H1 (cell line): ENCODE measurements around the gene OPA3. TPM values are rescaled to one million over a fixed set of nuclear protein-coding genes. Genes with fewer than 3 reads are reported as not detected.
A peak's percentile ranks its signal among the peaks of the same experiment; 100 is the strongest.

Experiments
- KDM1A ChIP-seq: fragments of 200-600, 300-600 bp; sonication (generic); IDR thresholded peaks from 2 replicates; pipeline ENCODE4 v1.7.1; 2016; ENCODE audit warnings: mild to moderate bottlenecking, low read length, borderline replicate concordance
- NRF1 ChIP-seq: IDR thresholded peaks from 2 replicates; pipeline ENCODE4 v1.6.1; 2011; ENCODE audit warnings: mild to moderate bottlenecking, low read depth, low read length, improper control_type of control experiment
- RAD21 ChIP-seq, 2 experiments: IDR thresholded peaks in 1 of 2; conservative IDR thresholded peaks in 1 of 2; 2 replicates each; pipeline ENCODE4 v1.6.1; 2011; ENCODE audit warnings: low read depth in 2 of 2, low read length in 2 of 2, improper control_type of control experiment in 1 of 2, inconsistent platforms in 1 of 2, mild to moderate bottlenecking in 1 of 2, moderate library complexity in 1 of 2
- RBBP5 ChIP-seq: IDR thresholded peaks from 2 replicates; pipeline ENCODE4 v1.7.1; 2012; ENCODE audit warnings: low read depth, mild to moderate bottlenecking, inconsistent platforms, low read length, moderate library complexity, borderline replicate concordance
- RFX5 ChIP-seq: IDR thresholded peaks from 2 replicates; pipeline ENCODE4 v1.6.1; 2011; ENCODE audit warnings: low read depth, low read length, improper control_type of control experiment, borderline replicate concordance
- RXRA ChIP-seq: IDR thresholded peaks from 2 replicates; pipeline ENCODE4 v1.6.1; 2011; ENCODE audit warnings: low read depth, mild to moderate bottlenecking, low read length, moderate library complexity; ENCODE audit not compliant: insufficient read depth
- SP2 ChIP-seq: IDR thresholded peaks from 2 replicates; pipeline ENCODE4 v1.6.1; 2012; ENCODE audit warnings: mild to moderate bottlenecking, low read length, inconsistent platforms
- TAF1 ChIP-seq: IDR thresholded peaks from 2 replicates; pipeline ENCODE4 v1.6.1; 2011; ENCODE audit warnings: mild to moderate bottlenecking, low read depth, low read length
- polyA plus RNA-seq, 7 experiments: library from polyadenylated mRNA; depleted of rRNA in 3 of 7; stranded (reverse) in 5 of 7; unstranded in 2 of 7; fragments of >200 nt in 5 of 7; fragments of 200-250 nt in 2 of 7; gene quantifications; 1 replicate in 5 of 7; 2 replicates in 1 of 7; 4 replicates in 1 of 7; pipeline versions ENCODE4 v1.2.1 to v1.2.3, GENCODE V29; 2011 to 2013; ENCODE audit warnings: missing spikeins in 2 of 7, mixed read lengths in 2 of 7
- total RNA-seq: library from RNA; stranded (reverse); fragmentation: NEBNext Ultra II Directional; extraction: Animal tissue kit (Norgen Biotek cat#: 25700); gene quantifications from 2 replicates; pipeline ENCODE4 v1.2.1, GENCODE V29; 2021
- TF ChIP-seq, protein P1 (sequence below): IDR thresholded peaks from 2 replicates; pipeline ENCODE4 v1.6.1; 2012; ENCODE audit warnings: inconsistent platforms
- TF ChIP-seq, protein P2 (sequence below): fragments of 300-600 bp; sonication (generic); IDR thresholded peaks from 2 replicates; pipeline ENCODE4 v1.7.1; 2012; ENCODE audit warnings: low read length, moderate library complexity, mild to moderate bottlenecking, inconsistent platforms; ENCODE audit not compliant: insufficient replicate concordance

The OPA3 gene
- total and polyA plus RNA-seq, 2 of the 8 experiments (the other 6 are each of a cell fraction or from before 2014, with no cell fraction given), result 12.5 to 14.5 TPM

DNA sequence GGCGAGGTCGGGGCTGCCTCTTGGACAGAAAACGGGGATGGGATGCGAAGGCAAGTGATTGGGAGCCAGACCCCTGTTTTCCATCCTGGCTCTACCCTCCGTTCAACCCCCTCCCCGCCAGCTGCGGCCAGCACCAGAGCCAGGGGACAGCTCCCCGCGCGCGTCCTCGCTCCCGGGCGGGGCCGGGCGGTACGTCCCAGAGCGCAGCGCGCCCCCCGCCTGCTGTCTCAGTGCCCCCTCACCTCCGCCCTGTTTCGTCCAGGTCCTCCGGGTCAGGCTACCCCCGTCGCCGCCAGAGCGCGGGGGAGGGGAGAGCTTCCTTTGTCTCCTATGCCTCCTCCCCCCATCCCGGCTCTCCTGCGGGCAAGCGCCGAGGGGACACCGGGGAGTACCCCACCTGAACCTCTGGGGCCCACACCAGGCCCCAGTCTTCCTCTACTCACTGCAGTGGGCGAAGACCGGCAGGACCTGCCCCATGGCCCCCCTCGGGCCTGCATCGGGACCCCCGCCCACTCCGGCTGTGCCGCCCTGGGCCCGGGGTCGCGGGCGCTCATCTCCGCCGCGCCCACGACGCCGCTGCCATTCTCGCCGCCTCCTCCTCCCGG is 88.2 kb downstream of the OPA3 start (continued):
- TF ChIP-seq RAD21 (IDR thresholded peaks at IDR 0.05 in 1 of 2, conservative IDR thresholded peaks at IDR 0.05 in 1 of 2; ENCODE audit: low read depth in 2 of 2, low read length in 2 of 2), result no peak
- TF ChIP-seq SP2, result no peak
- TF ChIP-seq RBBP5, result 0 out of 2 replicates have a peak, but pooled peaks have one; percentile 46
- TF ChIP-seq, protein P1, sequence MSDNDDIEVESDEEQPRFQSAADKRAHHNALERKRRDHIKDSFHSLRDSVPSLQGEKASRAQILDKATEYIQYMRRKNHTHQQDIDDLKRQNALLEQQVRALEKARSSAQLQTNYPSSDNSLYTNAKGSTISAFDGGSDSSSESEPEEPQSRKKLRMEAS, result peak; percentile 61; the same call in 1 of the 2 replicates
- TF ChIP-seq KDM1A, result no peak
- no peak for TF ChIP-seq NRF1
- TF ChIP-seq TAF1, result peak; percentile 10; the same call in 1 of the 2 replicates
- no peak for TF ChIP-seq RXRA
- no peak for TF ChIP-seq RFX5
- TF ChIP-seq, protein P2, sequence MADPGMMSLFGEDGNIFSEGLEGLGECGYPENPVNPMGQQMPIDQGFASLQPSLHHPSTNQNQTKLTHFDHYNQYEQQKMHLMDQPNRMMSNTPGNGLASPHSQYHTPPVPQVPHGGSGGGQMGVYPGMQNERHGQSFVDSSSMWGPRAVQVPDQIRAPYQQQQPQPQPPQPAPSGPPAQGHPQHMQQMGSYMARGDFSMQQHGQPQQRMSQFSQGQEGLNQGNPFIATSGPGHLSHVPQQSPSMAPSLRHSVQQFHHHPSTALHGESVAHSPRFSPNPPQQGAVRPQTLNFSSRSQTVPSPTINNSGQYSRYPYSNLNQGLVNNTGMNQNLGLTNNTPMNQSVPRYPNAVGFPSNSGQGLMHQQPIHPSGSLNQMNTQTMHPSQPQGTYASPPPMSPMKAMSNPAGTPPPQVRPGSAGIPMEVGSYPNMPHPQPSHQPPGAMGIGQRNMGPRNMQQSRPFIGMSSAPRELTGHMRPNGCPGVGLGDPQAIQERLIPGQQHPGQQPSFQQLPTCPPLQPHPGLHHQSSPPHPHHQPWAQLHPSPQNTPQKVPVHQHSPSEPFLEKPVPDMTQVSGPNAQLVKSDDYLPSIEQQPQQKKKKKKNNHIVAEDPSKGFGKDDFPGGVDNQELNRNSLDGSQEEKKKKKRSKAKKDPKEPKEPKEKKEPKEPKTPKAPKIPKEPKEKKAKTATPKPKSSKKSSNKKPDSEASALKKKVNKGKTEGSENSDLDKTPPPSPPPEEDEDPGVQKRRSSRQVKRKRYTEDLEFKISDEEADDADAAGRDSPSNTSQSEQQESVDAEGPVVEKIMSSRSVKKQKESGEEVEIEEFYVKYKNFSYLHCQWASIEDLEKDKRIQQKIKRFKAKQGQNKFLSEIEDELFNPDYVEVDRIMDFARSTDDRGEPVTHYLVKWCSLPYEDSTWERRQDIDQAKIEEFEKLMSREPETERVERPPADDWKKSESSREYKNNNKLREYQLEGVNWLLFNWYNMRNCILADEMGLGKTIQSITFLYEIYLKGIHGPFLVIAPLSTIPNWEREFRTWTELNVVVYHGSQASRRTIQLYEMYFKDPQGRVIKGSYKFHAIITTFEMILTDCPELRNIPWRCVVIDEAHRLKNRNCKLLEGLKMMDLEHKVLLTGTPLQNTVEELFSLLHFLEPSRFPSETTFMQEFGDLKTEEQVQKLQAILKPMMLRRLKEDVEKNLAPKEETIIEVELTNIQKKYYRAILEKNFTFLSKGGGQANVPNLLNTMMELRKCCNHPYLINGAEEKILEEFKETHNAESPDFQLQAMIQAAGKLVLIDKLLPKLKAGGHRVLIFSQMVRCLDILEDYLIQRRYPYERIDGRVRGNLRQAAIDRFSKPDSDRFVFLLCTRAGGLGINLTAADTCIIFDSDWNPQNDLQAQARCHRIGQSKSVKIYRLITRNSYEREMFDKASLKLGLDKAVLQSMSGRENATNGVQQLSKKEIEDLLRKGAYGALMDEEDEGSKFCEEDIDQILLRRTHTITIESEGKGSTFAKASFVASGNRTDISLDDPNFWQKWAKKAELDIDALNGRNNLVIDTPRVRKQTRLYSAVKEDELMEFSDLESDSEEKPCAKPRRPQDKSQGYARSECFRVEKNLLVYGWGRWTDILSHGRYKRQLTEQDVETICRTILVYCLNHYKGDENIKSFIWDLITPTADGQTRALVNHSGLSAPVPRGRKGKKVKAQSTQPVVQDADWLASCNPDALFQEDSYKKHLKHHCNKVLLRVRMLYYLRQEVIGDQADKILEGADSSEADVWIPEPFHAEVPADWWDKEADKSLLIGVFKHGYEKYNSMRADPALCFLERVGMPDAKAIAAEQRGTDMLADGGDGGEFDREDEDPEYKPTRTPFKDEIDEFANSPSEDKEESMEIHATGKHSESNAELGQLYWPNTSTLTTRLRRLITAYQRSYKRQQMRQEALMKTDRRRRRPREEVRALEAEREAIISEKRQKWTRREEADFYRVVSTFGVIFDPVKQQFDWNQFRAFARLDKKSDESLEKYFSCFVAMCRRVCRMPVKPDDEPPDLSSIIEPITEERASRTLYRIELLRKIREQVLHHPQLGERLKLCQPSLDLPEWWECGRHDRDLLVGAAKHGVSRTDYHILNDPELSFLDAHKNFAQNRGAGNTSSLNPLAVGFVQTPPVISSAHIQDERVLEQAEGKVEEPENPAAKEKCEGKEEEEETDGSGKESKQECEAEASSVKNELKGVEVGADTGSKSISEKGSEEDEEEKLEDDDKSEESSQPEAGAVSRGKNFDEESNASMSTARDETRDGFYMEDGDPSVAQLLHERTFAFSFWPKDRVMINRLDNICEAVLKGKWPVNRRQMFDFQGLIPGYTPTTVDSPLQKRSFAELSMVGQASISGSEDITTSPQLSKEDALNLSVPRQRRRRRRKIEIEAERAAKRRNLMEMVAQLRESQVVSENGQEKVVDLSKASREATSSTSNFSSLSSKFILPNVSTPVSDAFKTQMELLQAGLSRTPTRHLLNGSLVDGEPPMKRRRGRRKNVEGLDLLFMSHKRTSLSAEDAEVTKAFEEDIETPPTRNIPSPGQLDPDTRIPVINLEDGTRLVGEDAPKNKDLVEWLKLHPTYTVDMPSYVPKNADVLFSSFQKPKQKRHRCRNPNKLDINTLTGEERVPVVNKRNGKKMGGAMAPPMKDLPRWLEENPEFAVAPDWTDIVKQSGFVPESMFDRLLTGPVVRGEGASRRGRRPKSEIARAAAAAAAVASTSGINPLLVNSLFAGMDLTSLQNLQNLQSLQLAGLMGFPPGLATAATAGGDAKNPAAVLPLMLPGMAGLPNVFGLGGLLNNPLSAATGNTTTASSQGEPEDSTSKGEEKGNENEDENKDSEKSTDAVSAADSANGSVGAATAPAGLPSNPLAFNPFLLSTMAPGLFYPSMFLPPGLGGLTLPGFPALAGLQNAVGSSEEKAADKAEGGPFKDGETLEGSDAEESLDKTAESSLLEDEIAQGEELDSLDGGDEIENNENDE, result no peak
